ENCODE measurements around the gene ZNF223. TPM values are rescaled to one million over a fixed set of nuclear protein-coding genes. Genes with fewer than 3 reads are reported as not detected.

The ZNF223 gene
- total RNA-seq, result 2.0 and 2.2 TPM in 2 replicates

GRCh38 chr19:44051650-44052402 is at the start of gene ZNF223:
ZNF223 (plus strand) TSS chr19:44052036; CDS start chr19:44055177, 3,141 bp downstream.

GRCh38 chr19:44002566-44003460 is 49.0 kb upstream of the ZNF223 start, which contains the start of gene ZNF230:
ZNF230 (plus strand) TSS chr19:44002957; CDS start chr19:44007079, 4,122 bp downstream.

DNA sequence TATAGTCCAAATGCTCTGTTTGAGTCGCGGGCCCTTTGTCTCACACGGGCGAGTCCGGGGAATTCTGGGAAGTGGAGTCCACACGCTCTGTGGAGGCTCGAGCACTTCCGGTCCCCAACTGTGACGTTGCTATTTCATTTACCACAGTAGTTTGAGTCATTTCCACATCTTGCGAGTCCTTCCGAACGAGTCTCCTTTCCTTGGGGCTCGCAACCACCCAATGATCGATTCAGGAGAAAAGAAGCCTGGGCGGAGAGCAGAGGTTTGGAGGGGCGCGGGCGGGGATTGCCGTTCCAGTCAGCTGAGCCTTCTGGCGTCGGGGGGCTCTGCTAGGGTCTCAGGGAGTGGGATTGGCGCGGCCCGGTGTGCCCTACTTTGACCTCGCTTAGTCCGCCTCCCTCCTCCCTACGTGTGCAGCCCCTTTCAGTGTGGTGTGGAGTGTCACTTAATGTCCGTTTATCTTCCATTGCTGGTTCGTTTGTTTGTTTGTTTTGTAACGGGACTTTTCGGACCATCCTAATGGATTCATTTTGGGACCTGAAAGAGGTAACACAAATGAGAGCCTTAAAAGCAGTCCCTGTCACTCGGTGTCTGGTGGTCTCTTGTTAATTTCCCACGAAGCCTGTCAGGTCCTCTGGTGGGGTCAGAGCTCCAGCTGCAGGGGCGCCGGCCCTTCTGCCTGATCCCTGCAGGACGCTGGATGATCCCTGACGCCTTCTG is 26.5 kb upstream of the ZNF223 start, which contains the start of gene ZNF222:
Gene ZNF222, plus strand, starts transcription at position 163 of the 720 bp plus-strand sequence. Its CDS starts 58 bp downstream, at position 221.

DNA sequence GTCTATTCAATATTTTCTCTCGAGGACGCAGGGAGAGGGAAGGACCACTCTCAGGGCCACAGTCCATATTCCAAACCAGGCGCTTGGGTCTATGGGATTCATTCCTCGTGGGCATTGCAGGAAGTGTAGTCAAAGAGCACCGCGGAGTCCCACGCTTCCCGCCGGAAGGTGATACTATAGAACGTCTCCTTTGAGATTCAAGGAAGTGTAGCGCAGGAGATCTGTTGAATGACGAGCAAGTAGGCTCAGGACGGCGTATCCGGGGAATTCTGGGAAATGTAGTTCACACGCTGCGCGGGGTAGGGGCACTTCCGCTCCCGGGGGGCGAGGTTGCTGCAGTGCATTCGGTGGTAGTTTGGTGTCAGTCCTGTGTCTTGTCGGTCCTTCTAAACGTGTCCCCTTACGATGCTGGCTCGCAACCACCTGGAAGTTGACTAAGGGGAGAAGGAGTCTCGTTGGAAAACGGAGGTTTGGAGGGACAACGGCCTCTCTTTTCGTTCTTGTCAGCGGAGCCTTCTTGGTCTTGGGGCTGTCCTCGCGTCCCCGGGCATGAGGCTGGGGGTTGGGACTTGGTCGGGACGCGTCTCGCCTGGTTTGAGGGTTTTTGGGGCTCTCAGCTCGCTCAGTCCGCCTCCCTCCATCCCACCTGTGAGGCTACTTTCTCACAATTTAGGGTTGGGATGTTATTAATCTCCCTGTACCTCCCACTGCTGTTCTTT is 20.1 kb downstream of the ZNF223 start, which contains the start of gene ZNF284:
Gene ZNF284, plus strand, starts transcription at position 336 of the 719 bp plus-strand sequence. CDS start 4,231 bp downstream, outside the sequence.

DNA sequence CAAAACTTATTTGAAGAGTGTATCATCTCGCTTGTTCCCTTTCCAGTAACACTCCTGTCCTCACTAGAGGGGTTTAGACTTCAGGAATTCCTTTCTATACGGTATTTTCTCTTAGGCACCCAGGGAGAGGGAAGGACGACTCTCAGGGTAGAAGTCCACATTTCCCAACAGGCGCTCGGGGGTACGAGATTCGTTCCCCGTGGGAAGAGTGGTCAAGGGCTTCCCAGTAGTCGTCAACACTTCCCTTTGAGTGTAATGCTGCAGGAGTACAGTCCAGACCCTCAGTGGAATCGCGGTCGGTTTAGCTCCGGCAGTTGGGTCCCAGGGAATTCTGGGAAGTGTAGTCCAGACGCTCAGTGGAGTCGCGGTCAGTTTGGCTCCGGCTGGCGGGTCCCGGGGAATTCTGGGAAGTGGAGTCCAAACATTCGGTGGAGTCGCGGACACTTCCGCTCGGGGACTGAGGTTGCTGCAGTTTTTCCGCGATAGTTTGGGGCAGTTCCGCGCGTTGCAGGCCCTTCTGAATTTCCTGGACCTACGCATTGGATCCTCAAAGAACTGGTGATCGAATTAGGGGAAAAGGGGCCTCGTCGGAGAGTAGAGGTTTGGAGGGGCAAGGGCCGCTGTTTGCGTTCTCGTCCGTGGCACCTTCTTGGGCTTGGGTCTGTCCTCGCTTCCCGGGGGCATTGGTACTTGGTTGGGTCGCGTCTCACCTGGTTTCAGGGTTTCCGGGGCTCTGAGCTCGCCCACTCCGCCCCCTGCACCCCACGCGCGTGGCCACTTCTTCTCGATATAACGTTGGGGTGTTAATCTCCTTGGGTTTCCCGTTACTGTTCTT is 42.3 kb downstream of the ZNF223 start, which contains the start of gene ZNF224:
Gene ZNF224, plus strand, starts transcription at position 431 of the 835 bp plus-strand sequence. CDS start 3,513 bp downstream, outside the sequence.

DNA sequence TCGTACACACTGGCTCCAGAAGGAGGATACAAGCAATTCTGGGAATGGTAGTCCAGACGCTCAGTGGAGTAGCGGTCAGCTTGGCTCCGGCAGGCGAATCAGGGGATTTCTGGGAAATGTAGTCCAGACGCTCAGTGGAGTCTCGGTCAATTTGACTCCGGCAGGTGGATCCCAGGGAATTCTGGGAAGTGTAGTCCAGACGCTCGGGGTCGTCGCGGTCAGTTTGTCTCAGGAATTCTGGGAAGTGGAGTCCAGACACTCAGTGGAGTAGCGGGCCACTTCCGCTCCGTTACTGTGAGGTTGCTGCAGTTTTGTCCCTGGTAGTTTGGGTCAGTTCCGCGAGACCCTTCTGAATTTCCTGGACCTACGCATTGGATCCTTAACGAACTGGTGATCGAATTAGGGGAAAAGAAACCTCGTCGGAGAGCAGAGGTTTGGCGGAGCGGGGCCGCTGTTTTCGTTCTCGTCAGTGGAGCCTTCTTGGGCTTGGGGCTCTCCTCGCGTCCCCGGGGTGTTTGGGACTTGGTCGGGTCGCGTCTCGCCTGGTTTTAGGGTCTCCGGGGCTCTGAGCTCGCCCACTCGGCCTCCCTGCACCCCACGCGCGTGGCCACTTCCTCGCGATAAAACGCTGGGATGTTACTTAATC is 61.4 kb downstream of the ZNF223 start, which contains the start of gene ZNF225:
Gene ZNF225, plus strand, starts transcription at position 262 of the 646 bp plus-strand sequence. CDS start 2,429 bp downstream, outside the sequence.

Small RNA genes within 50 kb of the gene (small RNA-seq; reads per million reads assigned to genes)
- not detected for gene RNU6-902P

Other genes with a start within 250 kb of the ZNF223 start
- 0.73 TPM in 1 of 2 replicates, not detected in the other for gene LYPD5, start 249.6 kb upstream of the ZNF223 start, total RNA-seq
- 8.8 and 10.7 TPM in 2 replicates for gene ZNF283, start 224.7 kb upstream of the ZNF223 start, total RNA-seq
- gene ZNF404, start 168.1 kb upstream of the ZNF223 start, total RNA-seq, result 1.4 and 1.5 TPM in 2 replicates
- 12.5 and 16.2 TPM in 2 replicates for gene ZNF45, start 116.8 kb upstream of the ZNF223 start, total RNA-seq
- 6.1 and 7.3 TPM in 2 replicates for gene ZNF221, start 100.8 kb upstream of the ZNF223 start, total RNA-seq
- gene ZNF155, start 67.8 kb upstream of the ZNF223 start, total RNA-seq, result 6.3 and 7.3 TPM in 2 replicates
- gene ZNF230, start 49.1 kb upstream of the ZNF223 start, total RNA-seq, result 3.3 and 4.0 TPM in 2 replicates
- 3.1 and 3.3 TPM in 2 replicates for gene ZNF222, start 26.7 kb upstream of the ZNF223 start, total RNA-seq
- 2.2 TPM in 2 replicates for gene ZNF284, start 20.1 kb downstream of the ZNF223 start, total RNA-seq
- gene ZNF224, start 42.3 kb downstream of the ZNF223 start, total RNA-seq, result 19.7 and 24.3 TPM in 2 replicates
- 3.5 and 4.4 TPM in 2 replicates for gene ZNF225, start 61.4 kb downstream of the ZNF223 start, total RNA-seq
- gene ZNF234, start 89.5 kb downstream of the ZNF223 start, total RNA-seq, result 8.8 and 10.9 TPM in 2 replicates
- 10.8 and 12.9 TPM in 2 replicates for gene ZNF226, start 113.1 kb downstream of the ZNF223 start, total RNA-seq
- gene ZNF227, start 160.5 kb downstream of the ZNF223 start, total RNA-seq, result 15.2 and 19.8 TPM in 2 replicates
- gene ZNF233, start 207.8 kb downstream of the ZNF223 start, total RNA-seq, result under 0.01 and 0.39 TPM in 2 replicates

Data from subcutaneous preadipocyte (primary cell).